ENCODE measurements around the gene GAN.

Gene GAN

GRCh38 chr16:81437865-81438264 is 123.1 kb downstream of the GAN start:
- TF ChIP-seq CTCF (IDR thresholded peaks at IDR 0.05; ENCODE audit: control insufficient read depth, insufficient read depth, low read depth, low read length, missing control alignments) = no peak
- H3K4me3 ChIP-seq (ENCODE audit: control insufficient read depth, low read depth, low read length) = no peak overlapping the region
- no peak for DNase-seq (ENCODE audit: low read depth)

All from AG09309 (cell line).